A673 (cell line): ENCODE data around the gene MTMR3.

ENCODE experiments used
- CTCF ChIP-seq: fragments of 300-800, 200-600 bp; sonication (generic); conservative IDR thresholded peaks from 2 replicates; pipeline ENCODE4 v1.5.1; 2017; ENCODE audit warnings: low read depth, mild to moderate bottlenecking, antibody characterized with exemption, low read length, moderate library complexity, mixed read lengths
- EZH2 ChIP-seq: fragments of 200-600 bp; sonication (generic); IDR thresholded peaks from 2 replicates; pipeline ENCODE4 v1.6.1; 2017; ENCODE audit warnings: borderline replicate concordance, low read depth, mild to moderate bottlenecking, mixed read lengths, antibody characterized with exemption, low read length; ENCODE audit not compliant: poor library complexity, severe bottlenecking

GRCh38 chr22:29956680-29957079, 73.7 kb downstream of the MTMR3 start:
- TF ChIP-seq CTCF: no peak
- no peak for TF ChIP-seq EZH2
